ENCODE data around the gene JMJD4.

DNA sequence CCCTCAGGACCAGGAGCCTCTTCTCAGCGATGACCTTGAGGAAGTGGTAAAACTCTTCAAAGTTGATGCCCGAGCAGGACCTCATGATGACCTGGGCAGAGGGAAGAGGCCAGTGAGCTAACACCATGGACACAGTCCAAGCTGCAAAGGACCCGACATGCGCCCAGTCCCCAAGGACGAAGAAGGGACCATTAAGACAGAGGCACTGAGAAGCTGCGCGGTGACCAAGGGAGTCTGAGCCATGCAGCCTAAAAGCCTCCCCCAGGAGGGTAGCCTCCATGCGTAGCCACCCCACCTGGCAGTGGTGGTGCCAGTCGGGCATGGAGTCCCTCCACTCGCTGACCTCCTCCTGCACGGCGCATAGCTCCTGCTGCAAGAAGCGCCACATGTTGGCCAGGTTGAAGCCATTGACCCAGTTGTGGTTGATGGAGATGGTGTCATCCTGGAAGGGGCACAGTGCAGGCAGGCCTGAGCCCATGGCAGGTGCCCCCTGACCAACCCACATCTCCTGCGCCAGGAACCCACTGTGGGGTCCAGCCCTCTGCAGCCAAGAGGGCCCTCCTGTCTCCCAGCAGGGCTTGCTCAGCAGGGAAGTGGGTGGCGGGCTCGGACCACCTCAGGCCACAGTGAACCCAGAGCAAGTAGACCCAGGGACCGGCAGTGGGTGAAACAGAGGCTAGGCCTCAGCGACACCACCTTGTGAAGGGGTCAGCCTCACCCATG lies 2.4 kb downstream of the JMJD4 start:
- TF ChIP-seq, protein P1, sequence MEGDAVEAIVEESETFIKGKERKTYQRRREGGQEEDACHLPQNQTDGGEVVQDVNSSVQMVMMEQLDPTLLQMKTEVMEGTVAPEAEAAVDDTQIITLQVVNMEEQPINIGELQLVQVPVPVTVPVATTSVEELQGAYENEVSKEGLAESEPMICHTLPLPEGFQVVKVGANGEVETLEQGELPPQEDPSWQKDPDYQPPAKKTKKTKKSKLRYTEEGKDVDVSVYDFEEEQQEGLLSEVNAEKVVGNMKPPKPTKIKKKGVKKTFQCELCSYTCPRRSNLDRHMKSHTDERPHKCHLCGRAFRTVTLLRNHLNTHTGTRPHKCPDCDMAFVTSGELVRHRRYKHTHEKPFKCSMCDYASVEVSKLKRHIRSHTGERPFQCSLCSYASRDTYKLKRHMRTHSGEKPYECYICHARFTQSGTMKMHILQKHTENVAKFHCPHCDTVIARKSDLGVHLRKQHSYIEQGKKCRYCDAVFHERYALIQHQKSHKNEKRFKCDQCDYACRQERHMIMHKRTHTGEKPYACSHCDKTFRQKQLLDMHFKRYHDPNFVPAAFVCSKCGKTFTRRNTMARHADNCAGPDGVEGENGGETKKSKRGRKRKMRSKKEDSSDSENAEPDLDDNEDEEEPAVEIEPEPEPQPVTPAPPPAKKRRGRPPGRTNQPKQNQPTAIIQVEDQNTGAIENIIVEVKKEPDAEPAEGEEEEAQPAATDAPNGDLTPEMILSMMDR (IDR thresholded peaks at IDR 0.05; ENCODE audit: low read depth, low read length): no peak
- TF ChIP-seq MYC (IDR thresholded peaks at IDR 0.05; ENCODE audit: low read depth, low read length): no peak
- TF ChIP-seq, protein P2, sequence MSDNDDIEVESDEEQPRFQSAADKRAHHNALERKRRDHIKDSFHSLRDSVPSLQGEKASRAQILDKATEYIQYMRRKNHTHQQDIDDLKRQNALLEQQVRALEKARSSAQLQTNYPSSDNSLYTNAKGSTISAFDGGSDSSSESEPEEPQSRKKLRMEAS (IDR thresholded peaks at IDR 0.05; ENCODE audit: low read depth, low read length): no peak
